Trophoblast cell (in vitro differentiated cells and primary cell): ENCODE data around the gene SLFNL1.

Experiments used
- DNase-seq, 2 donors: peaks; one replicate each; pipeline ENCODE4 v3.0.0-alpha.2; 2016
- H2AFZ ChIP-seq: 2 replicates; pipeline ENCODE4 v1.6.1; 2013; ENCODE audit warnings: low read length, moderate library complexity, mild to moderate bottlenecking; ENCODE audit not compliant: insufficient read depth, poor library complexity
- H2AK5ac ChIP-seq: 2 replicates; pipeline ENCODE4 v1.6.1; 2013; ENCODE audit warnings: mild to moderate bottlenecking, low read length
- H2BK120ac ChIP-seq: 2 replicates; pipeline ENCODE4 v1.6.1; 2013; ENCODE audit warnings: low read length, mild to moderate bottlenecking, moderate library complexity; ENCODE audit not compliant: insufficient read depth, poor library complexity
- H2BK12ac ChIP-seq: 2 replicates; pipeline ENCODE4 v1.6.1; 2013; ENCODE audit warnings: mild to moderate bottlenecking, low read length, moderate library complexity
- H2BK5ac ChIP-seq: 2 replicates; pipeline ENCODE4 v1.6.1; 2013; ENCODE audit warnings: low read length, low read depth, moderate library complexity, mild to moderate bottlenecking; ENCODE audit not compliant: poor library complexity
- H3K14ac ChIP-seq: 2 replicates; pipeline ENCODE4 v1.6.1; 2013; ENCODE audit warnings: mild to moderate bottlenecking, low read length
- H3K18ac ChIP-seq: 2 replicates; pipeline ENCODE4 v1.6.1; 2013; ENCODE audit warnings: mild to moderate bottlenecking, low read length
- H3K23ac ChIP-seq: 2 replicates; pipeline ENCODE4 v1.6.1; 2013; ENCODE audit warnings: low read length
- H3K27ac ChIP-seq: 2 replicates; pipeline ENCODE4 v1.5.1; 2013; ENCODE audit warnings: low read depth, mild to moderate bottlenecking, inconsistent platforms, low read length, moderate library complexity
- H3K27me3 ChIP-seq: 2 replicates; pipeline ENCODE4 v1.6.1; 2013; ENCODE audit warnings: inconsistent platforms, mild to moderate bottlenecking, low read length, moderate library complexity; ENCODE audit not compliant: insufficient read depth
- H3K36me3 ChIP-seq, 2 experiments: 1 replicate in 1 of 2; 2 replicates in 1 of 2; pipeline ENCODE4 v1.6.1; 2013; ENCODE audit warnings: low read length in 2 of 2, mild to moderate bottlenecking in 2 of 2, moderate library complexity in 1 of 2; ENCODE audit not compliant: insufficient read depth in 2 of 2, control insufficient read depth in 1 of 2
- H3K4ac ChIP-seq: 2 replicates; pipeline ENCODE4 v1.6.1; 2013; ENCODE audit warnings: low read depth, mild to moderate bottlenecking, low read length, moderate library complexity
- H3K4me1 ChIP-seq, 2 experiments: 1 replicate in 1 of 2; 2 replicates in 1 of 2; pipeline ENCODE4 v1.6.1; 2013; ENCODE audit warnings: low read length in 2 of 2, mild to moderate bottlenecking in 2 of 2, moderate library complexity in 1 of 2; ENCODE audit not compliant: insufficient read depth in 2 of 2, control insufficient read depth in 1 of 2
- H3K4me2 ChIP-seq: 2 replicates; pipeline ENCODE4 v1.6.1; 2013; ENCODE audit warnings: inconsistent platforms, mild to moderate bottlenecking, low read length, moderate library complexity
- H3K4me3 ChIP-seq: 2 replicates; pipeline ENCODE4 v1.5.1; 2013; ENCODE audit warnings: mild to moderate bottlenecking, low read depth, low read length, inconsistent platforms
- H3K79me1 ChIP-seq: one replicate; pipeline ENCODE4 v1.6.1; 2013; ENCODE audit warnings: low read length
- H3K79me2 ChIP-seq: 2 replicates; pipeline ENCODE4 v1.6.1; 2013; ENCODE audit warnings: low read length, mild to moderate bottlenecking; ENCODE audit not compliant: control insufficient read depth, insufficient read depth, poor library complexity
- H3K9ac ChIP-seq: 2 replicates; pipeline ENCODE4 v1.6.1; 2013; ENCODE audit warnings: mild to moderate bottlenecking, low read length
- H3K9me3 ChIP-seq: 2 replicates; pipeline ENCODE4 v1.6.1; 2013; ENCODE audit warnings: low read depth, mild to moderate bottlenecking, control low read depth, inconsistent platforms, low read length; ENCODE audit not compliant: insufficient read depth
- H4K12ac ChIP-seq: 2 replicates; pipeline ENCODE4 v1.6.1; 2013; ENCODE audit warnings: low read depth, mild to moderate bottlenecking, low read length, moderate library complexity
- H4K8ac ChIP-seq: 2 replicates; pipeline ENCODE4 v1.6.1; 2013; ENCODE audit warnings: low read depth, mild to moderate bottlenecking, low read length, moderate library complexity
- H4K91ac ChIP-seq: one replicate; pipeline ENCODE4 v1.6.1; 2013; ENCODE audit warnings: low read depth, mild to moderate bottlenecking, low read length, moderate library complexity
- WGBS: extraction: QIAGEN DNeasy Blood & Tissue Kit; methylation state at CpG from one replicate; pipeline ENCODE4 v1.1.7; 2013; ENCODE audit warnings: missing lambda C conversion rate; ENCODE audit not compliant: insufficient read length, insufficient coverage; ENCODE audit errors: extremely low coverage; 5-methylcytosine and 5-hydroxymethylcytosine counted together

The SLFNL1 gene

GRCh38 chr1:41015897-41016470 is 5.5 kb downstream of the SLFNL1 start:
- H2BK12ac ChIP-seq, result no peak overlapping the region
- H3K14ac ChIP-seq, result no peak overlapping the region
- no peak overlapping the region for H3K27ac ChIP-seq
- H4K12ac ChIP-seq, result no peak overlapping the region
- no peaks in the 10 kb centered on the region for H3K79me2 ChIP-seq
- WGBS, result no CpG with 5 or more reads among the region's 13 CpGs
- no peak overlapping the region for H3K4me2 ChIP-seq
- H3K27me3 ChIP-seq, result no peaks in the 10 kb centered on the region
- no peak overlapping the region for H3K4ac ChIP-seq
- H3K9ac ChIP-seq, result no peak overlapping the region
- H4K8ac ChIP-seq, result no peak overlapping the region
- no peak overlapping the region for H3K4me3 ChIP-seq
- no peaks in the 10 kb centered on the region for H3K9me3 ChIP-seq
- no peak overlapping the region for H3K23ac ChIP-seq
- no peak overlapping the region for H2BK5ac ChIP-seq
- no peak overlapping the region for H4K91ac ChIP-seq
- H3K36me3 ChIP-seq, result peaks cover 72 to 83% of the 10 kb centered on the region in 2 experiments
- peaks cover under 1 to 5% of the 10 kb centered on the region in 2 experiments for H3K4me1 ChIP-seq
- no peaks in the 10 kb centered on the region for H3K79me1 ChIP-seq
- no peak overlapping the region for H2AK5ac ChIP-seq
- H2BK120ac ChIP-seq, result no peak overlapping the region
- H2AFZ ChIP-seq, result no peak overlapping the region
- no peak for DNase-seq
- H3K18ac ChIP-seq, result no peak overlapping the region

- H3K4me3 ChIP-seq, result no peak overlapping the region
- H3K27me3 ChIP-seq, result no peaks in the 10 kb centered on the region
- H3K4ac ChIP-seq, result no peak overlapping the region
- no peak overlapping the region for H3K23ac ChIP-seq
- H2BK5ac ChIP-seq, result no peak overlapping the region
- H3K27ac ChIP-seq, result no peak overlapping the region
- H2AFZ ChIP-seq, result no peak overlapping the region
- H4K91ac ChIP-seq, result no peak overlapping the region
- no peak overlapping the region for H2BK12ac ChIP-seq
- peaks cover 0 to 1% of the 10 kb centered on the region in 2 experiments for H3K4me1 ChIP-seq
- H3K36me3 ChIP-seq, result peaks cover 74 to 87% of the 10 kb centered on the region in 2 experiments
- no peaks in the 10 kb centered on the region for H3K9me3 ChIP-seq
- H3K4me2 ChIP-seq, result no peak overlapping the region
- no peak overlapping the region for H3K18ac ChIP-seq
- DNase-seq, result no peak
- no peak overlapping the region for H3K9ac ChIP-seq
- H3K14ac ChIP-seq, result no peak overlapping the region
- no CpG with 5 or more reads among the region's 5 CpGs for WGBS
- H2BK120ac ChIP-seq, result no peak overlapping the region
- H2AK5ac ChIP-seq, result no peak overlapping the region
- H4K8ac ChIP-seq, result no peak overlapping the region
- H4K12ac ChIP-seq, result no peak overlapping the region
- no peaks in the 10 kb centered on the region for H3K79me2 ChIP-seq
- no peaks in the 10 kb centered on the region for H3K79me1 ChIP-seq
Observed at GRCh38 chr1:41015281-41015896, 6.1 kb downstream of the SLFNL1 start.

- Histone ChIP-seq H3K4me3 (no peak overlapping the region), H2AFZ (no peak overlapping the region), H3K79me2 (no peaks in the 10 kb centered on the region), H4K8ac (no peak overlapping the region), H2BK12ac (no peak overlapping the region), H3K79me1 (no peaks in the 10 kb centered on the region), H2BK120ac (no peak overlapping the region), H2BK5ac (no peak overlapping the region), H3K36me3 (peaks cover 72 to 88% of the 10 kb centered on the region in 2 experiments), H4K91ac (no peak overlapping the region), H3K14ac (no peak overlapping the region), H3K4me1 (no peaks in the 10 kb centered on the region), H2AK5ac (no peak overlapping the region), H3K23ac (no peak overlapping the region), H3K9me3 (no peaks in the 10 kb centered on the region), H3K4ac (no peak overlapping the region), H3K18ac (no peak overlapping the region), H3K4me2 (no peak overlapping the region), H4K12ac (no peak overlapping the region), H3K9ac (no peak overlapping the region), H3K27me3 (no peaks in the 10 kb centered on the region), H3K27ac (no peak overlapping the region)
- DNase-seq, result no peak
- no CpG with 5 or more reads among the region's 8 CpGs for WGBS
Observed at GRCh38 chr1:41014871-41015270, 6.7 kb downstream of the SLFNL1 start.

- Histone ChIP-seq H3K9ac (no peak overlapping the region), H3K79me1 (no peaks in the 10 kb centered on the region), H3K23ac (no peak overlapping the region), H2BK12ac (no peak overlapping the region), H3K27me3 (no peaks in the 10 kb centered on the region), H4K8ac (no peak overlapping the region), H3K36me3 (peaks cover 73 to 90% of the 10 kb centered on the region in 2 experiments), H2BK5ac (no peak overlapping the region), H2AK5ac (no peak overlapping the region), H2AFZ (no peak overlapping the region), H3K4me1 (no peaks in the 10 kb centered on the region), H4K91ac (no peak overlapping the region), H3K14ac (no peak overlapping the region), H3K27ac (no peak overlapping the region), H3K79me2 (no peaks in the 10 kb centered on the region), H4K12ac (no peak overlapping the region), H3K4ac (no peak overlapping the region), H3K4me2 (no peak overlapping the region), H3K18ac (no peak overlapping the region), H3K4me3 (no peak overlapping the region), H3K9me3 (no peaks in the 10 kb centered on the region), H2BK120ac (no peak overlapping the region)
- WGBS, result no CpG with 5 or more reads among the region's 7 CpGs
- no peak for DNase-seq
Observed at GRCh38 chr1:41013796-41014195, 7.7 kb downstream of the SLFNL1 start.
